ENCODE measurements around the gene TMEM154.

The TMEM154 gene

GRCh38 chr4:152629908-152630307 is 49.9 kb downstream of the TMEM154 start:
- DNase-seq (ENCODE audit: low read depth, low spot score) = no peak

- no peak for DNase-seq (ENCODE audit: low read depth, low spot score)
Observed at GRCh38 chr4:152628128-152628527, 51.7 kb downstream of the TMEM154 start.

GRCh38 chr4:152626790-152627189 is 53.0 kb downstream of the TMEM154 start:
- DNase-seq (ENCODE audit: low read depth, low spot score) = no peak

GRCh38 chr4:152620915-152621314 is 58.9 kb downstream of the TMEM154 start:
- no peak for DNase-seq (ENCODE audit: low read depth, low spot score)

GRCh38 chr4:152620218-152620617 is 59.6 kb downstream of the TMEM154 start:
- DNase-seq (ENCODE audit: low read depth, low spot score) = no peak

- no peak for DNase-seq (ENCODE audit: low read depth, low spot score)
Observed at GRCh38 chr4:152619556-152619955, 60.2 kb downstream of the TMEM154 start.

GRCh38 chr4:152618971-152619370 is 60.8 kb downstream of the TMEM154 start:
- no peak for DNase-seq (ENCODE audit: low read depth, low spot score)

GRCh38 chr4:152616804-152617203 is 63.0 kb downstream of the TMEM154 start:
- DNase-seq (ENCODE audit: low read depth, low spot score) = no peak

- no peak for DNase-seq (ENCODE audit: low read depth, low spot score)
Observed at GRCh38 chr4:152613841-152614721, 65.7 kb downstream of the TMEM154 start.

- DNase-seq (ENCODE audit: low read depth, low spot score) = no peak
Observed at GRCh38 chr4:152613351-152613750, 66.4 kb downstream of the TMEM154 start.

GRCh38 chr4:152610131-152610530 is 69.7 kb downstream of the TMEM154 start:
- DNase-seq (ENCODE audit: low read depth, low spot score) = no peak

GRCh38 chr4:152609481-152609880 is 70.3 kb downstream of the TMEM154 start:
- no peak for DNase-seq (ENCODE audit: low read depth, low spot score)

GRCh38 chr4:152607178-152607577 is 72.6 kb downstream of the TMEM154 start:
- no peak for DNase-seq (ENCODE audit: low read depth, low spot score)

- DNase-seq (ENCODE audit: low read depth, low spot score) = no peak
Observed at GRCh38 chr4:152606753-152607152, 73.0 kb downstream of the TMEM154 start.

- DNase-seq (ENCODE audit: low read depth, low spot score) = no peak
Observed at GRCh38 chr4:152605641-152606335, 74.0 kb downstream of the TMEM154 start.

- no peak for DNase-seq (ENCODE audit: low read depth, low spot score)
Observed at GRCh38 chr4:152605031-152605430, 74.8 kb downstream of the TMEM154 start.

- no peak for DNase-seq (ENCODE audit: low read depth, low spot score)
Observed at GRCh38 chr4:152601156-152601555, 78.6 kb downstream of the TMEM154 start.

- DNase-seq (ENCODE audit: low read depth, low spot score) = no peak
Observed at GRCh38 chr4:152599636-152600035, 80.2 kb downstream of the TMEM154 start.

- no peak for DNase-seq (ENCODE audit: low read depth, low spot score)
Observed at GRCh38 chr4:152599095-152599494, 80.7 kb downstream of the TMEM154 start.

GRCh38 chr4:152598454-152598853 is 81.3 kb downstream of the TMEM154 start:
- no peak for DNase-seq (ENCODE audit: low read depth, low spot score)

- no peak for DNase-seq (ENCODE audit: low read depth, low spot score)
Observed at GRCh38 chr4:152594978-152595925, 84.5 kb downstream of the TMEM154 start.

GRCh38 chr4:152594057-152594456 is 85.7 kb downstream of the TMEM154 start:
- DNase-seq (ENCODE audit: low read depth, low spot score) = no peak
